Colonic mucosa (tissue), 4 donors: Measurements from ENCODE around the gene LAMB4. TPM values are rescaled to one million over a fixed set of nuclear protein-coding genes. Genes with fewer than 3 reads are reported as not detected.

Experiments used
- DNase-seq: peaks from one replicate; pipeline ENCODE4 v3.0.0-alpha.2; 2020
- H3K27ac ChIP-seq: fragments of 200-600 bp; one replicate; pipeline ENCODE4 v1.8.0; 2021
- H3K27me3 ChIP-seq: fragments of 200-600 bp; one replicate; pipeline ENCODE4 v1.8.0; 2021
- H3K36me3 ChIP-seq: fragments of 200-600 bp; one replicate; pipeline ENCODE4 v1.8.0; 2021
- H3K4me1 ChIP-seq: fragments of 200-600 bp; one replicate; pipeline ENCODE4 v1.8.0; 2021; ENCODE audit warnings: mild to moderate bottlenecking
- H3K4me3 ChIP-seq: fragments of 200-600 bp; one replicate; pipeline ENCODE4 v1.8.0; 2021
- H3K9ac ChIP-seq, 2 donors: one replicate each; pipeline ENCODE4 v1.7.0; 2013; ENCODE audit warnings: control low read depth in 2 of 2, low read depth in 2 of 2, low read length in 2 of 2
- H3K9me3 ChIP-seq: fragments of 200-600 bp; one replicate; pipeline ENCODE4 v1.8.0; 2021
- intact Hi-C: fragments of 100-400 bp; cut with DNase I; formaldehyde crosslinking; loops from one replicate; pipeline ENCODE4 v1.14.1; 2022
- total RNA-seq, 2 donors: library from RNA; stranded (reverse); fragmentation: NEBNext Ultra II Directional in 1 of 2; extraction: Animal tissue kit (Norgen Biotek cat#: 25700) in 1 of 2; gene quantifications; one replicate each; pipeline ENCODE4 v1.2.1, GENCODE V29; 2021
- TF ChIP-seq, protein P1 (sequence below): fragments of 200-600 bp; IDR thresholded peaks from one replicate; pipeline ENCODE4 v1.8.0; 2022; ENCODE audit warnings: antibody characterized with exemption, mild to moderate bottlenecking
- donor health status: healthy.
- donor health status: DM: no; HTN: no; CAD: no.
- donor health status: DM: no; HTN: no; CAD: no.

The LAMB4 gene
- total RNA-seq, 2 donors from 2014 or later = 0.27 TPM; not detected in 1

DNA sequence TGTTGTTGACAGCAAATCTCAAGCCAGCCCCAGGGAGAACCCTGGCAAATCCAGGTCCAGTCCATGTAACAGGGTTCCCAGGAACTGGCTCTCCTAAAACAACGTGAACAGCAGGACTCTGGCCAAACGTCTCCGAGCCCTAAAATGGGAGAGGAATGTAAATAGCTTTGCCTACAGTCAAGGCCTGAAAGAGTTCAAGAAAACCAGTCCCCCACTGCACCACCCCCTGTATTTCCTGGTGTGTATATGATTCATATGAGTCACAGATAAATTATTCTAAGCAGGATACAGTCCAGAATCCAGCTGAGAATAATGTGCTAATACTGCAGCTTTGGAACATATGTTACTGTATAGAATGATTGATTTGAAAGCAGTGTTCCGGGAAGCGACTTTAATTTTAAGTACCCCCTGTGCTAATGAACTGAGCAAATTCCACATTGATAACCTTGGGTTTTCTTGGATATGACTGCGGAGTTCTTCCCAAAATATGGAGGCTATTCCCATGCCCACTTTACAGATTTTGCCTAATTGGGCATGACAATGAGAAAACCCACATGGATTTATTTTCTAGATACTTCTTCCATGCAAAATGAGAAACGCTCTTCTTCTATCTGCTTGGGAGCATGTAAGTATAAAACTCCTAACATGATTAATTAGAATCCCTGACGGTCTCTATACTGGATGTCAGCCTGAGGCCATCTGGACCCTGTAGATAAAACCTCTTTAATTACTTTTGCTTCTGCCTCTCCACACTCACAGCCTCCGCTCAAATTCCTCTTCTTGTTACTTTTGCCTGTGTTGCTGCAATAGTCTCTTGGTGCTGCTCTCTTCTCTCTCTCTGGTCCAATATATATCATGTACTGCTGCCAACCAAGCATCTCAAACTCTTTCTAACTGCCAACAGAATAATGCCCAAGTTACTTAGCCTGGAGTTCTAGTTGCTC lies 50.2 kb downstream of the LAMB4 start:
- no peaks in the 10 kb centered on the region for H3K36me3 ChIP-seq
- H3K27me3 ChIP-seq = no peaks in the 10 kb centered on the region
- intact Hi-C loops = no loop called here
- H3K27ac ChIP-seq = peak overlapping the region; percentile 4
- no peaks in the 10 kb centered on the region for H3K4me1 ChIP-seq
- no peak overlapping the region for H3K4me3 ChIP-seq
- H3K9ac ChIP-seq = no peak overlapping the region
- no peaks in the 10 kb centered on the region for H3K9me3 ChIP-seq
- no peak for DNase-seq
- TF ChIP-seq, protein P1, sequence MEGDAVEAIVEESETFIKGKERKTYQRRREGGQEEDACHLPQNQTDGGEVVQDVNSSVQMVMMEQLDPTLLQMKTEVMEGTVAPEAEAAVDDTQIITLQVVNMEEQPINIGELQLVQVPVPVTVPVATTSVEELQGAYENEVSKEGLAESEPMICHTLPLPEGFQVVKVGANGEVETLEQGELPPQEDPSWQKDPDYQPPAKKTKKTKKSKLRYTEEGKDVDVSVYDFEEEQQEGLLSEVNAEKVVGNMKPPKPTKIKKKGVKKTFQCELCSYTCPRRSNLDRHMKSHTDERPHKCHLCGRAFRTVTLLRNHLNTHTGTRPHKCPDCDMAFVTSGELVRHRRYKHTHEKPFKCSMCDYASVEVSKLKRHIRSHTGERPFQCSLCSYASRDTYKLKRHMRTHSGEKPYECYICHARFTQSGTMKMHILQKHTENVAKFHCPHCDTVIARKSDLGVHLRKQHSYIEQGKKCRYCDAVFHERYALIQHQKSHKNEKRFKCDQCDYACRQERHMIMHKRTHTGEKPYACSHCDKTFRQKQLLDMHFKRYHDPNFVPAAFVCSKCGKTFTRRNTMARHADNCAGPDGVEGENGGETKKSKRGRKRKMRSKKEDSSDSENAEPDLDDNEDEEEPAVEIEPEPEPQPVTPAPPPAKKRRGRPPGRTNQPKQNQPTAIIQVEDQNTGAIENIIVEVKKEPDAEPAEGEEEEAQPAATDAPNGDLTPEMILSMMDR = no peak

DNA sequence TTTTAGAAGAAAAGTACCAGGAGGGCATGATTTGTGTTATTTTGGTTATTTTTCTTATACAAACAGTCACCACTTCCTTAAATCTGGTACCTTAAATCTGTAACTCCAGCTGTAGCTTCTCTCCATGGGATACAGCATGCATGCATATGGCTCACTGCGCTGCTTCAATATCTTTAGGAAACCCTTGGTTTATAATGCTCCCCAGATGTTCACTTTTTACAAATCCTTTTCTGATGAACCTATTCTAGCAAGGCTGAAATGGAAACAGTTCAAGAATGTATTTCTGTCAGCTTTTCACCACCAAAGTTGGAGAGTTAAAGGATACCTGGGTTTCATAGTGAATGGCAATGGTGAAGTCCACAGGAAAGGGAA lies 50.9 kb downstream of the LAMB4 start:
- DNase-seq = no peak
- no peak overlapping the region for H3K4me3 ChIP-seq
- intact Hi-C loops = no loop called here
- H3K27me3 ChIP-seq = no peaks in the 10 kb centered on the region
- H3K36me3 ChIP-seq = no peaks in the 10 kb centered on the region
- TF ChIP-seq, protein P1 = no peak
- H3K9ac ChIP-seq = no peak overlapping the region
- H3K27ac ChIP-seq = peak overlapping the region; percentile 4
- no peaks in the 10 kb centered on the region for H3K4me1 ChIP-seq
- H3K9me3 ChIP-seq = no peaks in the 10 kb centered on the region

DNA sequence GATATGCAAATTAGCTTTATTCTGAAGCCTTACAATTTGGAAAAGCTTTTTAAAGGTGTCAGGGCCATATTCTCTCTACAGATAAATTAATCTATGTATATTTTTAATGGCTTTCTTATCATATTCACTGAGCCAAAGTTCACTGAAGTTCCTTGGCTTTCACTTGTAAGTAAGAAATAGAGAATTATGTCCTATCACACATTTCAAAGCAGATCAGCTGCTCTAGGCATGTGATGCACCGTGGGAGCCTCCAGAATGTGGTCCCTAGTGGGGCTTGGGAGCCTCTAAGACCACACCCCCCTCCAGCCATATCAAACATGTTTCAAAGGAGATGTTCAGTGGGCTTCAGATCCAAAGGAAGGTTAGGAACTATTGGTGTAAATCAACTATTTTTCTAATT lies 51.5 kb downstream of the LAMB4 start:
- Histone ChIP-seq H3K36me3 (no peaks in the 10 kb centered on the region), H3K4me1 (no peaks in the 10 kb centered on the region), H3K9ac (no peak overlapping the region), H3K27me3 (no peaks in the 10 kb centered on the region), H3K27ac (no peak overlapping the region), H3K4me3 (no peak overlapping the region), H3K9me3 (no peaks in the 10 kb centered on the region)
- DNase-seq = no peak
- TF ChIP-seq, protein P1 = no peak
- intact Hi-C loops = no loop called here

DNA sequence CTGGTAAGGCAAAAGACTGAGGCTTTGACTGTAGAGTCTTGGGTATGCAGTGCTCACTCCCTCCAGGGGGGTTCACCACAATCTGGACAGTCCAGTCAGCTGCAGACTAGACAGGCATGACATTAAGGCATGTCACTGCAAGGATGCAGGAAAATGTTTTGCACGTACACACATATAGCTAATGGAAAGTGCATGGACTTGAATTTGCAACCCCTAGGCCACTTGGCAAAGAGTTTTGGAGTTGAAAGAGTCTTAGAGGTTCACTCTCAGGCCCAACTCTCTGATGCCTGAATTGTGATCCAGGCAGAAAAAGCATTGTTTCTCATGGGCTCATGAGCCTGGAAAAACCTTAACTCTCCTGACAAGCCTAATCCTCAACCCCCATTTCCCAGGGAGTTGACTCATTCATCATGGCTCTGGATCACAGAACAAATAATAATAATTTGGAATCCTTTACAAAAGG lies 51.9 kb downstream of the LAMB4 start:
- Histone ChIP-seq H3K4me3 (no peak overlapping the region), H3K27me3 (no peaks in the 10 kb centered on the region), H3K27ac (no peak overlapping the region), H3K9me3 (no peaks in the 10 kb centered on the region), H3K36me3 (no peaks in the 10 kb centered on the region), H3K9ac (no peak overlapping the region), H3K4me1 (no peaks in the 10 kb centered on the region)
- intact Hi-C loops = no loop called here
- TF ChIP-seq, protein P1 = no peak
- DNase-seq = no peak

DNA sequence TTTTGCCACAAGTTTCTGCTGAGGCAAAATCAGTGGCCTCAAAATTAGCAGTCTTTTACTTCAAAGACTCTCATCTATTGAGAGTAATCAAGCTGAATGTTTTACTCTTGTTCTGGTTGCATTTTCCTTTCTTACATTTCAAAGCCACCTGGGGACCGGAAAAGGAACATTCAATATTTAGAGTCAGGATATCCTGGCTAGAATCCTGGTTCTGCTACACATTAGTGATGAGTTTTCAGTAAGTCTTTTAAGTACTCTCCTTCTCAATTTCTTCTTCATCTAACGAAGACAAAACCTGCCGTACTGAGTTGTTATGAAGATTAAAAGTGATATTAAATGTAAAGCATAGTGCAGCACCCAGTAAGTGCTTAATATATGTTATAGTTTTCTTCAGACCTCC lies 52.5 kb downstream of the LAMB4 start:
- H3K27ac ChIP-seq = no peak overlapping the region
- H3K4me1 ChIP-seq = no peaks in the 10 kb centered on the region
- no peaks in the 10 kb centered on the region for H3K9me3 ChIP-seq
- no peak overlapping the region for H3K4me3 ChIP-seq
- H3K36me3 ChIP-seq = no peaks in the 10 kb centered on the region
- intact Hi-C loops = no loop called here
- no peaks in the 10 kb centered on the region for H3K27me3 ChIP-seq
- TF ChIP-seq, protein P1 = no peak
- H3K9ac ChIP-seq = no peak overlapping the region
- DNase-seq = no peak
